MCF 10A (cell line): ENCODE results near the gene MYLK2. TPM values are rescaled to one million over a fixed set of nuclear protein-coding genes. Genes with fewer than 3 reads are reported as not detected.
"Not testable (repeated sequence)": the region's sequence is repeated elsewhere in the genome, so short reads cannot be mapped to it uniquely, and the experiment has no call there.

Experiments
- BruUV-seq: library from RNA; stranded (reverse); fragments of 400-500 nt; replicated peaks from 2 replicates; lab custom pipeline; 2021; lab: Mats Ljungman, UMichigan
- CTCF ChIA-PET: fragments of 300-600 bp; sonication (Branson Sonifier 250); formaldehyde crosslinking; extraction: SDS; loops from one replicate; lab custom pipeline; 2021; ENCODE audit warnings: antibody characterized with exemption, inconsistent platforms; lab: Yijun Ruan, JAX
- POLR2A ChIA-PET: fragments of 300-600, 350-650 bp; sonication (Branson Sonifier 250); formaldehyde crosslinking; extraction: SDS; loops from one replicate; lab custom pipeline; 2020; ENCODE audit warnings: antibody characterized with exemption, inconsistent platforms; lab: Yijun Ruan, JAX
- DNase-seq: peaks from one replicate; pipeline ENCODE4 v3.0.0-alpha.2; 2018; ENCODE audit not compliant: unreplicated experiment
- H3K27ac Mint-ChIP-seq: one replicate; pipeline ENCODE4 v1.8.0; 2022; ENCODE audit warnings: mild to moderate bottlenecking, low read depth, mixed read lengths; ENCODE audit not compliant: unreplicated experiment
- H3K27me3 Mint-ChIP-seq: one replicate; pipeline ENCODE4 v1.8.0; 2022; ENCODE audit warnings: mixed read lengths; ENCODE audit not compliant: insufficient read depth, unreplicated experiment
- H3K36me3 Mint-ChIP-seq: one replicate; pipeline ENCODE4 v1.8.0; 2022; ENCODE audit warnings: mild to moderate bottlenecking, moderate library complexity, mixed read lengths; ENCODE audit not compliant: insufficient read depth, unreplicated experiment
- H3K4me1 Mint-ChIP-seq: one replicate; pipeline ENCODE4 v1.8.0; 2022; ENCODE audit warnings: mixed read lengths; ENCODE audit not compliant: insufficient read depth, unreplicated experiment
- H3K4me3 Mint-ChIP-seq: one replicate; pipeline ENCODE4 v1.8.0; 2022; ENCODE audit warnings: mild to moderate bottlenecking, moderate library complexity, mixed read lengths; ENCODE audit not compliant: unreplicated experiment
- H3K9me3 Mint-ChIP-seq: one replicate; pipeline ENCODE4 v1.8.0; 2022; ENCODE audit warnings: mixed read lengths; ENCODE audit not compliant: unreplicated experiment
- intact Hi-C: fragments of 100-400 bp; cut with micrococcal nuclease; formaldehyde crosslinking; loops from 2 replicates; pipeline ENCODE4 v1.14.1; 2022
- total RNA-seq: library from RNA; stranded (reverse); gene quantifications from 2 replicates; pipeline ENCODE4 v1.2.3, GENCODE V29; 2022
- TF ChIP-seq, protein P1 (sequence below): fragments of 200-600 bp; IDR thresholded peaks from one replicate; pipeline ENCODE4 v1.8.0; 2022; ENCODE audit warnings: antibody characterized with exemption, mild to moderate bottlenecking; ENCODE audit not compliant: unreplicated experiment

MYLK2 gene
- total RNA-seq, 1 experiment from 2014 or later = 0.14 TPM

DNA sequence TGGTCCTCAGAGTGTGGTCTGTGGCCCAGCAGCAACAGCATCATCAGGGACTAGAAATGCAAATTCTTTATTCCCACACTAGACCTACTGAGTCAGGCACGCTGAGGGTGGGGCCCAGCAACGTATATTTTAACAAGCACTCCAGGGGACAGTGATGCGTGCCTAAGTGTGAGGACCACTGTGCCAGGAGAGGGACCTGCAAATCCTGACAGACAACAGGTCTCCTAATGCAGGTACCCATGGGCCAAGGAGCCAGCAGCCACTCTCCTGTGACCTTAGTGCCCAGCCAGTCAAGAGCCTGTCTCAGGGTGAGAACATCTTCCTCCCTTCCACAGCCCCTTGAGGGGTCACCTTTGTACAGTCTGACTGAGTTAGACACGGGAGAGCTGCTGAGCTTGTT, 8.0 kb upstream of the MYLK2 start:
- DNase-seq = no peak
- Mint-ChIP-seq H3K4me1 (no peaks in the 10 kb centered on the region), H3K36me3 (peaks cover 8% of the 10 kb centered on the region), H3K27ac (no peak overlapping the region), H3K4me3 (no peak overlapping the region), H3K9me3 (no peaks in the 10 kb centered on the region), H3K27me3 (no peaks in the 10 kb centered on the region)
- CTCF ChIA-PET = interaction anchor here (1.0 to 2.5 kb wide), 2 partner anchors 12 to 219 kb away, joined by 4 to 17 read pairs; no protein-coding TSS in a partner anchor
- intact Hi-C loops = no loop called here
- TF ChIP-seq, protein P1, sequence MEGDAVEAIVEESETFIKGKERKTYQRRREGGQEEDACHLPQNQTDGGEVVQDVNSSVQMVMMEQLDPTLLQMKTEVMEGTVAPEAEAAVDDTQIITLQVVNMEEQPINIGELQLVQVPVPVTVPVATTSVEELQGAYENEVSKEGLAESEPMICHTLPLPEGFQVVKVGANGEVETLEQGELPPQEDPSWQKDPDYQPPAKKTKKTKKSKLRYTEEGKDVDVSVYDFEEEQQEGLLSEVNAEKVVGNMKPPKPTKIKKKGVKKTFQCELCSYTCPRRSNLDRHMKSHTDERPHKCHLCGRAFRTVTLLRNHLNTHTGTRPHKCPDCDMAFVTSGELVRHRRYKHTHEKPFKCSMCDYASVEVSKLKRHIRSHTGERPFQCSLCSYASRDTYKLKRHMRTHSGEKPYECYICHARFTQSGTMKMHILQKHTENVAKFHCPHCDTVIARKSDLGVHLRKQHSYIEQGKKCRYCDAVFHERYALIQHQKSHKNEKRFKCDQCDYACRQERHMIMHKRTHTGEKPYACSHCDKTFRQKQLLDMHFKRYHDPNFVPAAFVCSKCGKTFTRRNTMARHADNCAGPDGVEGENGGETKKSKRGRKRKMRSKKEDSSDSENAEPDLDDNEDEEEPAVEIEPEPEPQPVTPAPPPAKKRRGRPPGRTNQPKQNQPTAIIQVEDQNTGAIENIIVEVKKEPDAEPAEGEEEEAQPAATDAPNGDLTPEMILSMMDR = no peak
- POLR2A ChIA-PET = no interaction called here
- no TSS peak for BruUV-seq

DNA sequence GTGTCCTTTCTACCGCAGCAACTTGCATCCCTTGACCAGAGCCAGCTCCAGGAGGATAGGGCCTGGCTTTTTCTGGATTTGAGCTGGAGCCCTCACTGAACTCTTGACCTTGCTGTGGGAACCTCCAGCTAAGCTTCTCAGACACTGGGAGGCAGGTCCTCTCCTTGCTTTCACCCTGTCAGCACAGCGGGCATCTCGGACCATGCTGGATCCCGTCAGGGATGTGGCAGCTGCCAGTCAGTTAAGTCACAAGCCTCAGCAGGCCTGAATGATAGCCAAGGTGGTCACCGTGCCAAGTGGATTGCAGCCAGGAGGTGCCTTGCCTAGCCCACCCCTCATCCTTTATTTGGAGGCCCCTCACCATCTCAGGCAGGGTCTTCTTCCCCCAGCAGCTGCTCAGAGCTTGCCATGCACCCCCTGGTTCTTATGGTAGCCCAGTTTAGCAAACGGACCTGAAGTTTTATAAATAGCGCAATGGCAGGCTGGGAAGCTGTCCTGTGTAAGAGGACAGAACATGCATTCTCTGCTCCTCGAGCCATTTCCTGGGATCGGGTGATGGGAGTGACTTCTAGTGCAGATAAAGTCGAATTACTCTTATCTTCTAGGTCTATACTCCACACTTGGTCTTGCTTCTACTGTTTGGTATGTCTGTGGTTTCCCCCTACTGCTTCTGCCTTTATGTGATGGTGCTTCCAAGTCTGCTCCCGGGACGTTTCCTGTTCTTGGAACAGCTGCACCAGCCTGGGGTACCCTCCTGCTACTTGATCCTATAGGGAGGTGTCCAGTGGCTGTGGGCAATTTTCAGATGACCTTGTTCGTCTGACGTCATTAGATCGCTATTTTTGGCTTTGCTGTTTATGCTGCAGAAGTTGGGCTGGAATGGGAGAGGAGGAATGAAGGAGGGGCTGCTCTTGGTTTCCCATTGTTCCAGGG, 7.1 kb upstream of the MYLK2 start:
- Mint-ChIP-seq H3K9me3 (no peaks in the 10 kb centered on the region), H3K4me3 (no peak overlapping the region), H3K36me3 (no peaks in the 10 kb centered on the region), H3K4me1 (no peaks in the 10 kb centered on the region), H3K27me3 (no peaks in the 10 kb centered on the region), H3K27ac (no peak overlapping the region)
- intact Hi-C loops = no loop called here
- CTCF ChIA-PET = interaction anchor here (2.5 kb wide), 1 partner anchor 11 kb away, joined by 17 read pairs; no protein-coding TSS in a partner anchor
- DNase-seq = no peak
- POLR2A ChIA-PET = no interaction called here
- TF ChIP-seq, protein P1 = no peak
- BruUV-seq = no TSS peak

DNA sequence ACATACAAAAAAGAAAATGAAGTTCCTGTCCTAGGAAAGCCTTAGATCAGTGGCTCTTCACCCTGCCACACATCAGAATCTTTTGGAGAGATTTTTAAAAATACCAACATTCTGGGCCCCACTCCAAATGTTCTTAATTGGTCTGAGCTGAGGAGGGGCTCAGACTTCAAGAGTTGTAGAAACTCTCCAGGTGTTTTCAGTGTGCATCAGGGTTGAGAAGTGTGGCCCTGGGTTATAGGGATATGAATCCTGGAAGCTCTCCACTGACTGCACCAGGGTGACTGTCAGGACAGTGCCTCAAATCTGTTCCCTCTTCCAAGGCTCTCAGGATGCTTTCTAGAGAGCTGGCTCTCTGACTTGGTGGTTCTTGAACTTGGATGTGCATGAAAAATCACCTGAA, 5.5 kb upstream of the MYLK2 start:
- Mint-ChIP-seq H3K27ac (no peak overlapping the region), H3K9me3 (no peaks in the 10 kb centered on the region), H3K4me3 (no peak overlapping the region), H3K4me1 (no peaks in the 10 kb centered on the region), H3K36me3 (no peaks in the 10 kb centered on the region), H3K27me3 (no peaks in the 10 kb centered on the region)
- ChIA-PET CTCF (interaction anchor here (0.6 to 7.3 kb wide), 6 partner anchors 10 to 292 kb away, joined by 3 to 45 read pairs (median 6); no protein-coding TSS in a partner anchor), POLR2A (interaction anchor here (0.8 kb wide), 1 partner anchor 16 kb away, joined by 4 read pairs; no protein-coding TSS in a partner anchor)
- TF ChIP-seq, protein P1 = no peak
- intact Hi-C loops = no loop called here
- BruUV-seq = no TSS peak
- DNase-seq = no peak

DNA sequence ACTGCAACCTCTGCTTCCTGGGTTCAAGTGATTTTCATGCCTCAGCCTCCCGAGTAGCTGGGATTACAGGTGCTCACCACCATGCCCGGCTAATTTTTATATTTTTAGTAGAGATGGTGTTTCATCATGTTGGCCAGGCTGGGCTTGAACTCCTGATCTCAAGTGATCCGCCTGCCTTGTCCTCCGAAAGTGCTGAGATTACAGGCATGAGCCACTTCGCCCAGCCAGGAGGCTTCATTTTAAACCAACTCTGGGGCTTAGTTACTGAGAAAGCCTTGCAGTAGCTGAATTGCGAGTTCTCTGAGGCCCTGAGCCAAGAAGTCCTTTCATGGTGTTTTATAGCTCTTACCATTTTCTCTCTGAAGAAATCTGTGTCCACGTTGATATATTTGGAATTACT, 5.0 kb upstream of the MYLK2 start:
- H3K4me3 Mint-ChIP-seq, H3K4me1 Mint-ChIP-seq, BruUV-seq, DNase-seq, H3K9me3 Mint-ChIP-seq, H3K36me3 Mint-ChIP-seq, intact Hi-C loops, H3K27me3 Mint-ChIP-seq, H3K27ac Mint-ChIP-seq: not testable (repeated sequence)
- POLR2A ChIA-PET = interaction anchor here (0.8 kb wide), 1 partner anchor 16 kb away, joined by 4 read pairs; no protein-coding TSS in a partner anchor
- CTCF ChIA-PET = interaction anchor here (0.6 to 7.3 kb wide), 6 partner anchors 9 to 291 kb away, joined by 3 to 45 read pairs (median 6); no protein-coding TSS in a partner anchor
